ENCODE data around the gene GMDS. TPM values are rescaled to one million over a fixed set of nuclear protein-coding genes. Genes with fewer than 3 reads are reported as not detected.

Gene GMDS
- total and polyA plus RNA-seq, 2 experiments from 2014 or later, result 30.1 to 36.5 TPM

DNA sequence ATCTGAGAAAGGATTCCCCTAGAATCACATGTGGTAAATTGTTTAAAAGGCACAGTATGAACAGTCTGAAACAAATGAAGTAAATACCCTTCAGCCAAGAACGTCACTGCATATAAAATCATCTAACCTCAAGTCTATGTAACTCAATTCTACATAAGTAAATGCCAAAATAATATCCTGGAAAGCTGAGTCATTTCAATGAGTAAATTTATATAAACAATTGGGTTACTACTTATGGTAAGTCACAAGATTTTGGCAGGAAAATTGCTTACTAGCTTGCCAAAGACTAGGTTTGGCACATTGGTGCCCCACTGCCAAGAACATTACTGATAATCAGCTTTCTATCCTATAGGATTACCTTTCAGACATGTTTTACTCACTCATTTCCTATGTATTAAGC is 8.4 kb downstream of the GMDS start:
- peaks cover 41% of the 10 kb centered on the region for H3K4me1 Mint-ChIP-seq
- no peak overlapping the region for H3K4me2 ChIP-seq
- H3K27me3 ChIP-seq (ENCODE audit: insufficient read depth), result no peaks in the 10 kb centered on the region

More for the DNA sequence above, 8.4 kb downstream of the GMDS start:
- Histone ChIP-seq H3K4me1 (ENCODE audit: insufficient read depth) (peaks cover 22% of the 10 kb centered on the region), H3K36me3 (ENCODE audit: insufficient read depth) (no peaks in the 10 kb centered on the region), H3K4me3 (no peak overlapping the region), H2AFZ (no peak overlapping the region), H3K79me2 (replicated peaks; ENCODE audit: insufficient read depth) (peaks cover 91% of the 10 kb centered on the region), H3F3A (replicated peaks; ENCODE audit: low read depth) (no peaks in the 10 kb centered on the region), H3K9me2 (ENCODE audit: insufficient read depth) (no peaks in the 10 kb centered on the region), H3K27ac (ENCODE audit: low read depth) (no peak overlapping the region), H4K20me1 (replicated peaks; ENCODE audit: insufficient read depth) (no peaks in the 10 kb centered on the region)
- no peak overlapping the region for H3K4me3 Mint-ChIP-seq
- ATAC-seq, result no peak
- H3K27ac Mint-ChIP-seq, result no peak overlapping the region
- no peaks in the 10 kb centered on the region for H3K36me3 Mint-ChIP-seq (ENCODE audit: low read depth)
- TF ChIP-seq, protein P1, sequence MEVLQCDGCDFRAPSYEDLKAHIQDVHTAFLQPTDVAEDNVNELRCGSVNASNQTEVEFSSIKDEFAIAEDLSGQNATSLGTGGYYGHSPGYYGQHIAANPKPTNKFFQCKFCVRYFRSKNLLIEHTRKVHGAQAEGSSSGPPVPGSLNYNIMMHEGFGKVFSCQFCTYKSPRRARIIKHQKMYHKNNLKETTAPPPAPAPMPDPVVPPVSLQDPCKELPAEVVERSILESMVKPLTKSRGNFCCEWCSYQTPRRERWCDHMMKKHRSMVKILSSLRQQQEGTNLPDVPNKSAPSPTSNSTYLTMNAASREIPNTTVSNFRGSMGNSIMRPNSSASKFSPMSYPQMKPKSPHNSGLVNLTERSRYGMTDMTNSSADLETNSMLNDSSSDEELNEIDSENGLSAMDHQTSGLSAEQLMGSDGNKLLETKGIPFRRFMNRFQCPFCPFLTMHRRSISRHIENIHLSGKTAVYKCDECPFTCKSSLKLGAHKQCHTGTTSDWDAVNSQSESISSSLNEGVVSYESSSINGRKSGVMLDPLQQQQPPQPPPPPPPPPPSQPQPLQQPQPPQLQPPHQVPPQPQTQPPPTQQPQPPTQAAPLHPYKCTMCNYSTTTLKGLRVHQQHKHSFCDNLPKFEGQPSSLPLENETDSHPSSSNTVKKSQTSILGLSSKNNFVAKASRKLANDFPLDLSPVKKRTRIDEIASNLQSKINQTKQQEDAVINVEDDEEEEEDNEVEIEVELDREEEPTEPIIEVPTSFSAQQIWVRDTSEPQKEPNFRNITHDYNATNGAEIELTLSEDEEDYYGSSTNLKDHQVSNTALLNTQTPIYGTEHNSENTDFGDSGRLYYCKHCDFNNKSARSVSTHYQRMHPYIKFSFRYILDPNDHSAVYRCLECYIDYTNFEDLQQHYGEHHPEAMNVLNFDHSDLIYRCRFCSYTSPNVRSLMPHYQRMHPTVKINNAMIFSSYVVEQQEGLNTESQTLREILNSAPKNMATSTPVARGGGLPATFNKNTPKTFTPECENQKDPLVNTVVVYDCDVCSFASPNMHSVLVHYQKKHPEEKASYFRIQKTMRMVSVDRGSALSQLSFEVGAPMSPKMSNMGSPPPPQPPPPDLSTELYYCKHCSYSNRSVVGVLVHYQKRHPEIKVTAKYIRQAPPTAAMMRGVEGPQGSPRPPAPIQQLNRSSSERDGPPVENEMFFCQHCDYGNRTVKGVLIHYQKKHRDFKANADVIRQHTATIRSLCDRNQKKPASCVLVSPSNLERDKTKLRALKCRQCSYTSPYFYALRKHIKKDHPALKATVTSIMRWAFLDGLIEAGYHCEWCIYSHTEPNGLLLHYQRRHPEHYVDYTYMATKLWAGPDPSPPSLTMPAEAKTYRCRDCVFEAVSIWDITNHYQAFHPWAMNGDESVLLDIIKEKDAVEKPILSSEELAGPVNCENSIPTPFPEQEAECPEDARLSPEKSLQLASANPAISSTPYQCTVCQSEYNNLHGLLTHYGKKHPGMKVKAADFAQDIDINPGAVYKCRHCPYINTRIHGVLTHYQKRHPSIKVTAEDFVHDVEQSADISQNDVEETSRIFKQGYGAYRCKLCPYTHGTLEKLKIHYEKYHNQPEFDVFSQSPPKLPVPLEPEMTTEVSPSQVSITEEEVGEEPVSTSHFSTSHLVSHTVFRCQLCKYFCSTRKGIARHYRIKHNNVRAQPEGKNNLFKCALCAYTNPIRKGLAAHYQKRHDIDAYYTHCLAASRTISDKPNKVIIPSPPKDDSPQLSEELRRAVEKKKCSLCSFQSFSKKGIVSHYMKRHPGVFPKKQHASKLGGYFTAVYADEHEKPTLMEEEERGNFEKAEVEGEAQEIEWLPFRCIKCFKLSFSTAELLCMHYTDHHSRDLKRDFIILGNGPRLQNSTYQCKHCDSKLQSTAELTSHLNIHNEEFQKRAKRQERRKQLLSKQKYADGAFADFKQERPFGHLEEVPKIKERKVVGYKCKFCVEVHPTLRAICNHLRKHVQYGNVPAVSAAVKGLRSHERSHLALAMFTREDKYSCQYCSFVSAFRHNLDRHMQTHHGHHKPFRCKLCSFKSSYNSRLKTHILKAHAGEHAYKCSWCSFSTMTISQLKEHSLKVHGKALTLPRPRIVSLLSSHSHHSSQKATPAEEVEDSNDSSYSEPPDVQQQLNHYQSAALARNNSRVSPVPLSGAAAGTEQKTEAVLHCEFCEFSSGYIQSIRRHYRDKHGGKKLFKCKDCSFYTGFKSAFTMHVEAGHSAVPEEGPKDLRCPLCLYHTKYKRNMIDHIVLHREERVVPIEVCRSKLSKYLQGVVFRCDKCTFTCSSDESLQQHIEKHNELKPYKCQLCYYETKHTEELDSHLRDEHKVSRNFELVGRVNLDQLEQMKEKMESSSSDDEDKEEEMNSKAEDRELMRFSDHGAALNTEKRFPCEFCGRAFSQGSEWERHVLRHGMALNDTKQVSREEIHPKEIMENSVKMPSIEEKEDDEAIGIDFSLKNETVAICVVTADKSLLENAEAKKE (CRISPR knock-in tag; IDR thresholded peaks at IDR 0.05), result no peak
- TF ChIP-seq EZH2phosphoT487 (IDR thresholded peaks at IDR 0.05; ENCODE audit: unreplicated experiment), result no peak
- no peak for TF ChIP-seq JUNB (IDR thresholded peaks at IDR 0.05; ENCODE audit: unreplicated experiment)
- no peak for TF ChIP-seq CREB1 (CRISPR knock-in tag; IDR thresholded peaks at IDR 0.05; ENCODE audit: low read depth)
- TF ChIP-seq NANOG (IDR thresholded peaks at IDR 0.05; ENCODE audit: borderline replicate concordance), result no peak
- TF ChIP-seq, protein P2, sequence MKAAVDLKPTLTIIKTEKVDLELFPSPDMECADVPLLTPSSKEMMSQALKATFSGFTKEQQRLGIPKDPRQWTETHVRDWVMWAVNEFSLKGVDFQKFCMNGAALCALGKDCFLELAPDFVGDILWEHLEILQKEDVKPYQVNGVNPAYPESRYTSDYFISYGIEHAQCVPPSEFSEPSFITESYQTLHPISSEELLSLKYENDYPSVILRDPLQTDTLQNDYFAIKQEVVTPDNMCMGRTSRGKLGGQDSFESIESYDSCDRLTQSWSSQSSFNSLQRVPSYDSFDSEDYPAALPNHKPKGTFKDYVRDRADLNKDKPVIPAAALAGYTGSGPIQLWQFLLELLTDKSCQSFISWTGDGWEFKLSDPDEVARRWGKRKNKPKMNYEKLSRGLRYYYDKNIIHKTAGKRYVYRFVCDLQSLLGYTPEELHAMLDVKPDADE (IDR thresholded peaks at IDR 0.05), result no peak
- no peak for TF ChIP-seq STAT1 (IDR thresholded peaks at IDR 0.05; ENCODE audit: unreplicated experiment)
- TF ChIP-seq, protein P3, sequence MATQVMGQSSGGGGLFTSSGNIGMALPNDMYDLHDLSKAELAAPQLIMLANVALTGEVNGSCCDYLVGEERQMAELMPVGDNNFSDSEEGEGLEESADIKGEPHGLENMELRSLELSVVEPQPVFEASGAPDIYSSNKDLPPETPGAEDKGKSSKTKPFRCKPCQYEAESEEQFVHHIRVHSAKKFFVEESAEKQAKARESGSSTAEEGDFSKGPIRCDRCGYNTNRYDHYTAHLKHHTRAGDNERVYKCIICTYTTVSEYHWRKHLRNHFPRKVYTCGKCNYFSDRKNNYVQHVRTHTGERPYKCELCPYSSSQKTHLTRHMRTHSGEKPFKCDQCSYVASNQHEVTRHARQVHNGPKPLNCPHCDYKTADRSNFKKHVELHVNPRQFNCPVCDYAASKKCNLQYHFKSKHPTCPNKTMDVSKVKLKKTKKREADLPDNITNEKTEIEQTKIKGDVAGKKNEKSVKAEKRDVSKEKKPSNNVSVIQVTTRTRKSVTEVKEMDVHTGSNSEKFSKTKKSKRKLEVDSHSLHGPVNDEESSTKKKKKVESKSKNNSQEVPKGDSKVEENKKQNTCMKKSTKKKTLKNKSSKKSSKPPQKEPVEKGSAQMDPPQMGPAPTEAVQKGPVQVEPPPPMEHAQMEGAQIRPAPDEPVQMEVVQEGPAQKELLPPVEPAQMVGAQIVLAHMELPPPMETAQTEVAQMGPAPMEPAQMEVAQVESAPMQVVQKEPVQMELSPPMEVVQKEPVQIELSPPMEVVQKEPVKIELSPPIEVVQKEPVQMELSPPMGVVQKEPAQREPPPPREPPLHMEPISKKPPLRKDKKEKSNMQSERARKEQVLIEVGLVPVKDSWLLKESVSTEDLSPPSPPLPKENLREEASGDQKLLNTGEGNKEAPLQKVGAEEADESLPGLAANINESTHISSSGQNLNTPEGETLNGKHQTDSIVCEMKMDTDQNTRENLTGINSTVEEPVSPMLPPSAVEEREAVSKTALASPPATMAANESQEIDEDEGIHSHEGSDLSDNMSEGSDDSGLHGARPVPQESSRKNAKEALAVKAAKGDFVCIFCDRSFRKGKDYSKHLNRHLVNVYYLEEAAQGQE (IDR thresholded peaks at IDR 0.05; ENCODE audit: unreplicated experiment), result no peak
- TF ChIP-seq ZNF114 (CRISPR knock-in tag; IDR thresholded peaks at IDR 0.05), result no peak
- no peak for TF ChIP-seq POLR2AphosphoS5 (IDR thresholded peaks at IDR 0.05; ENCODE audit: low read depth)
- TF ChIP-seq EZH2 (IDR thresholded peaks at IDR 0.05; ENCODE audit: low read depth, unreplicated experiment), result no peak
- TF ChIP-seq, protein P4, sequence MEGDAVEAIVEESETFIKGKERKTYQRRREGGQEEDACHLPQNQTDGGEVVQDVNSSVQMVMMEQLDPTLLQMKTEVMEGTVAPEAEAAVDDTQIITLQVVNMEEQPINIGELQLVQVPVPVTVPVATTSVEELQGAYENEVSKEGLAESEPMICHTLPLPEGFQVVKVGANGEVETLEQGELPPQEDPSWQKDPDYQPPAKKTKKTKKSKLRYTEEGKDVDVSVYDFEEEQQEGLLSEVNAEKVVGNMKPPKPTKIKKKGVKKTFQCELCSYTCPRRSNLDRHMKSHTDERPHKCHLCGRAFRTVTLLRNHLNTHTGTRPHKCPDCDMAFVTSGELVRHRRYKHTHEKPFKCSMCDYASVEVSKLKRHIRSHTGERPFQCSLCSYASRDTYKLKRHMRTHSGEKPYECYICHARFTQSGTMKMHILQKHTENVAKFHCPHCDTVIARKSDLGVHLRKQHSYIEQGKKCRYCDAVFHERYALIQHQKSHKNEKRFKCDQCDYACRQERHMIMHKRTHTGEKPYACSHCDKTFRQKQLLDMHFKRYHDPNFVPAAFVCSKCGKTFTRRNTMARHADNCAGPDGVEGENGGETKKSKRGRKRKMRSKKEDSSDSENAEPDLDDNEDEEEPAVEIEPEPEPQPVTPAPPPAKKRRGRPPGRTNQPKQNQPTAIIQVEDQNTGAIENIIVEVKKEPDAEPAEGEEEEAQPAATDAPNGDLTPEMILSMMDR (conservative IDR thresholded peaks at IDR 0.05; ENCODE audit: low read depth in 2 of 2), result no peak
- TF ChIP-seq ZNF331 (CRISPR knock-in tag; IDR thresholded peaks at IDR 0.05; ENCODE audit: low read depth), result no peak
- H3K9me3 Mint-ChIP-seq, result no peaks in the 10 kb centered on the region
- no peaks in the 10 kb centered on the region for H3K27me3 Mint-ChIP-seq (ENCODE audit: insufficient read depth, low read depth, poor library complexity)
- DNase-seq (ENCODE audit: low spot score), result no peak
